ENCODE results near the gene CCDC183.

The CCDC183 gene

DNA sequence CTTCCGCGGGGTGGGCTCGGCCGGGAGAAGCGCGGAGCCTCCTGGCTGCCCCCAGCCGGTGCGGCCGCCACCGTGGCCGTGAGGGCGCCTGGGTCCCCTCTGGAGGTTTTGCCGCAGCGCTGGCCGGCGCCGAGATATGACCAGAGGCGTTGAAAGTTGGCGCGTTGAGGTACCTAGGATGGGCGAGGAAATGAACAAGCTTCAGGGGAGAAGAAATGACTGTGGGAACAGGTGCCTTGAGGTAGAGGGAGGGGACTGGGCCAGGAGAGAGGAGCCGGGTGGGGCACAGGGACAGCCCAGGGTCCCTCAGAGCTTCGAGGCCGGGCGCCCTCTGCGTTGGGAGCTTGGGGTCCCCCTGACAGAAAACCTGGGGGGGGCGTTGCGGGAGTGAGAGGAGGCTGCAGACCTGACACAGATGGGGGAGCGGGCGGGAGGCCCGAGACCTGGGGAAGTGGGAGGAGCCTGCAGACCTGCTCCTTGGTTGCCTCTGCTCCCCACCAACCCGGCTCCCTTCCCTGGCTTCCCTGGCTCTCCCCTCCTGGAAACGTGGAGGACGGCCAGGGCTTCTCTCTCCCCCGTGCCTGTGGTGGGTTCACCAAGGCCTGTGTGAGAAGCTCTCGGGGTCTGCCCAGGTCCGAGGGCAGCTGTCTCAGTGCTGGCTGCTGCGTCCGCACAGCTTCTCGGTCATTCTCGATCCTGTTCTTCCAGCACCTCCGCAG lies 25.8 kb downstream of the CCDC183 start:
- Histone ChIP-seq H3K4me1 (ENCODE audit: low read length) (no peaks in the 10 kb centered on the region), H3K9ac (ENCODE audit: low read length) (no peak overlapping the region), H4K20me1 (ENCODE audit: insufficient read depth, low read length) (no peaks in the 10 kb centered on the region), H3K9me2 (replicated peaks; ENCODE audit: insufficient read depth, low read length) (no peaks in the 10 kb centered on the region), H3K27ac (ENCODE audit: low read length) (no peak overlapping the region), H3K9me3 (replicated peaks; ENCODE audit: insufficient read depth, low read length) (no peaks in the 10 kb centered on the region), H3K4me3 (ENCODE audit: low read length) (no peak overlapping the region), H3K36me3 (replicated peaks; ENCODE audit: insufficient read depth, low read length) (no peaks in the 10 kb centered on the region), H3K27me3 (replicated peaks; ENCODE audit: insufficient read depth, low read length) (no peaks in the 10 kb centered on the region), H3K4me2 (ENCODE audit: low read depth, low read length) (no peak overlapping the region), H3F3A (ENCODE audit: insufficient read depth, low read length) (no peaks in the 10 kb centered on the region), H2AFZ (ENCODE audit: low read length) (no peak overlapping the region), H3K79me2 (ENCODE audit: low read length) (peaks cover 18% of the 10 kb centered on the region)
- no peak for TF ChIP-seq EZH2 (optimal IDR thresholded peaks at IDR 0.05; ENCODE audit: low read depth, low read length)
- TF ChIP-seq EZH2phosphoT487 (IDR thresholded peaks at IDR 0.05; ENCODE audit: low read length), result no peak
- TF ChIP-seq CTCF (IDR thresholded peaks at IDR 0.05; ENCODE audit: low read length), result no peak
- DNase-seq, result no peak

GRCh38 chr9:136823136-136824046 lies 27.3 kb downstream of the CCDC183 start:
- Histone ChIP-seq H2AFZ (ENCODE audit: low read length) (no peak overlapping the region), H3K4me2 (ENCODE audit: low read depth, low read length) (no peak overlapping the region), H3K79me2 (ENCODE audit: low read length) (peaks cover 11% of the 10 kb centered on the region), H3F3A (ENCODE audit: insufficient read depth, low read length) (no peaks in the 10 kb centered on the region), H3K4me1 (ENCODE audit: low read length) (no peaks in the 10 kb centered on the region), H3K9me2 (replicated peaks; ENCODE audit: insufficient read depth, low read length) (no peaks in the 10 kb centered on the region), H3K4me3 (ENCODE audit: low read length) (no peak overlapping the region), H3K9ac (ENCODE audit: low read length) (no peak overlapping the region), H3K9me3 (replicated peaks; ENCODE audit: insufficient read depth, low read length) (no peaks in the 10 kb centered on the region), H3K27ac (ENCODE audit: low read length) (no peak overlapping the region), H4K20me1 (ENCODE audit: insufficient read depth, low read length) (no peaks in the 10 kb centered on the region), H3K36me3 (replicated peaks; ENCODE audit: insufficient read depth, low read length) (no peaks in the 10 kb centered on the region), H3K27me3 (replicated peaks; ENCODE audit: insufficient read depth, low read length) (no peaks in the 10 kb centered on the region)
- DNase-seq, result no peak
- no peak for TF ChIP-seq EZH2 (optimal IDR thresholded peaks at IDR 0.05; ENCODE audit: low read depth, low read length)
- no peak for TF ChIP-seq CTCF (IDR thresholded peaks at IDR 0.05; ENCODE audit: low read length)
- no peak for TF ChIP-seq EZH2phosphoT487 (IDR thresholded peaks at IDR 0.05; ENCODE audit: low read length)

- no peaks in the 10 kb centered on the region for H3K27me3 ChIP-seq (replicated peaks; ENCODE audit: insufficient read depth, low read length)
- H2AFZ ChIP-seq (ENCODE audit: low read length), result no peak overlapping the region
- H4K20me1 ChIP-seq (ENCODE audit: insufficient read depth, low read length), result no peaks in the 10 kb centered on the region
- no peaks in the 10 kb centered on the region for H3K9me3 ChIP-seq (replicated peaks; ENCODE audit: insufficient read depth, low read length)
- no peaks in the 10 kb centered on the region for H3K4me1 ChIP-seq (ENCODE audit: low read length)
- TF ChIP-seq EZH2phosphoT487 (IDR thresholded peaks at IDR 0.05; ENCODE audit: low read length), result no peak
- no peak for TF ChIP-seq EZH2 (optimal IDR thresholded peaks at IDR 0.05; ENCODE audit: low read depth, low read length)
- no peak for TF ChIP-seq CTCF (IDR thresholded peaks at IDR 0.05; ENCODE audit: low read length)
- no peak for DNase-seq
- no peak overlapping the region for H3K27ac ChIP-seq (ENCODE audit: low read length)
- no peak overlapping the region for H3K4me2 ChIP-seq (ENCODE audit: low read depth, low read length)
- H3K9me2 ChIP-seq (replicated peaks; ENCODE audit: insufficient read depth, low read length), result no peaks in the 10 kb centered on the region
- no peak overlapping the region for H3K4me3 ChIP-seq (ENCODE audit: low read length)
- no peak overlapping the region for H3K9ac ChIP-seq (ENCODE audit: low read length)
- peaks cover 11% of the 10 kb centered on the region for H3K79me2 ChIP-seq (ENCODE audit: low read length)
- no peaks in the 10 kb centered on the region for H3K36me3 ChIP-seq (replicated peaks; ENCODE audit: insufficient read depth, low read length)
- no peaks in the 10 kb centered on the region for H3F3A ChIP-seq (ENCODE audit: insufficient read depth, low read length)
Observed at GRCh38 chr9:136824496-136825225, 28.5 kb downstream of the CCDC183 start.
